GM21825 (cell line): ENCODE data around the gene PAM.
"Not testable (repeated sequence)": the region's sequence is repeated elsewhere in the genome, so short reads cannot be mapped to it uniquely, and the experiment has no call there.

Experiments used
- ATAC-seq: cut with Tn5 transposase; IDR thresholded peaks from one replicate; pipeline ENCODE4 v1.9.1; 2021; ENCODE audit warnings: mild to moderate bottlenecking, moderate library complexity; ENCODE audit not compliant: unreplicated experiment

The PAM gene

DNA sequence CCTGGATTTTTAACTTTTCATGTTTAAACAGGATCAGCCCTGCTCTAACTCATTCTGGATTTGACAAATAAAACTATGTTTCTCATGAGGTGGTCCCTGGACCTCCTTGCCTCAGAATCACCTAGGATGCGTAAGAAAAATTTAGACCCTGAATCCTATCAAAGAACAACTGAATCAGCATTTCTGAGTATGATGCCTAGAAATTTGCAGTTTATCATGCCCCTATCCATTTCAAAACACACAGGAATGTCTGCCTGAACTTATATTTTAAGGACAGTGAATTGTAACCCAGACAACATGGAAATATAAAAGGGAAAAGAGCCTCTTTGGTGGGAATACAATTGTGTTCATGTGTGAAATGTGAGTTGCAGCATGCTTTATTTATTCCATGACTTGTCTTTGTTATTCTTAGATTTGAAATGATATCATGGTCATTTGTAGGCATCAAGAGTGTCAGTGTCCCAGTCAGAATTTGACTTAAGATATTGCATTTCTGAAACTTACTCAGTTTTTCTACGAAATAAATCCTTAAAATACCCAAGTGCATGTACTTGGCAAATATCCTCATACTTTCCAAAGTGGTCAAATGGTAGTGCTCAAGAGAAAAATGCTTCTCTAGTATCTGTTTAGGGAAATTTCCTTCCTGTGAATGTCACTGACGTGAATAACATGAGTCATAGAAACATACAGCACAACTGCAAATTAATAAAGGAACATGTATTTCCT, 220.5 kb downstream of the PAM start:
- ATAC-seq, result no peak

DNA sequence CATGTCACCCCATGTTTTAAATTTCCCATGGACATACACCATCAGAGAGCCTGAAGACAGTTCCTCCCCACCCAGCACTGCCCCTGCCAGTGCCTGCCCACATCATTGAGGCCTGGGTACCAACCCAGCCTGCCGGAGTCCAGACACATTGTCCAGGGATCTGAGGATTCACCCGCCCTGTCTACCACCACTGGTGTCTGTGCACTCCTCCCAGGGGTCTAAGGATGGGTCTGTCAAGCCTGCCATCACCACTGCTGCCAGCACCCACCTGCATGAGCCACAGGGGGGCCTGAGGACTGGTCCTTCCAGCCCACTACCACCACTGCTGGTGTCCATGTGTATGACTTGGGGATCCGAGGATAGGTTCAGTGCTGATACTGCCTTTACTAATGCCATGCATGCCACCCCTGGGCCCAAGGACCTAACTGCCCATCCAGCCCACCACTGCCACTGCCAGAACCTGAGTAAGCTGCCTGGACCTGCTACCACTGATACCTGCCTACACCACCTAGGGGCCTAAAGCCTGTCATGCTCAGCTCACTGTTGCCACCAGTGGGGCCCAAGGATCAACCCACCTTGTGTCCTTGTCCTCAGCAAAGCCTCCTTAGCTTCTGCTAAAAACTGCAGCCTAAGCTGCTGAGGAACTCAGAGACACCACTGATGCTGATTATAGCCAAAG, 227.0 kb downstream of the PAM start:
- no peak for ATAC-seq

DNA sequence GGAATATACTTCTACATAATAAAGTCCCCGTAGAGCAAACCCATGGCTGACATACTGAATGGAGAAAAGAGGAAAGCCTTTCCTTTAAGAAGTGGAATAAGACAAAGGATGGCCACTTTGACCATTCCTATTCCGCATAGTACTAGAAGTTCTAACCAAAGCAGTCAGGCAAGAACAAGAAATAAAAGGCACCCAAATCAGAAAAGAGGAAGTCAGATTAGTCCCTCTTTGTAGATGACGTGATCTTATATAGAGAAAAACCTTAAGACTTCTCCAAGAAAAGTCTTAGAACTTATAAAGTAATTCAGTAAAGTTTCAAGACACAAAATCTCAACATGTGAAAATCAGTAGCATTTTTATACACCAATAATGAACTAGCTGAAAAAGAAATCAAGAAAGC, 231.0 kb downstream of the PAM start:
- ATAC-seq, result no peak

DNA sequence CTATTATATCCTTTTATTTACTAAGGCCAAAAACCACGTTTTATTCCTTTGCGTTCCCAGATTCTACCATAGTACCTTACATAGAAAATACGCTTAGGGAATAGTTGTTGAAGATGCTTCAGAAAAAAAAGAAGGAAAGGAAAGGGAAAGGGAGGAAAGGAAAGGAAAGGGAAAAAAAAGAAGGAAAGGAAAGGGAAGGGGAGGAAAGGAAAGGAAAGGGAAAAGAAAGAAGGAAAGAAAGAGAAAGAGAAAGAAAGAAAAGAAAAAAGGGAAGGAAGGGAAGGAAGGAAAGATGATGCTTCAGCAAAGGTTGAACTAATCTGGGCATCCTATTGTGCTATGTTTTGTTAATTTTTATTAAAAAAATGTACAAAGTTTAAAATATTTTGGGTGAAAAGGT, 233.4 kb downstream of the PAM start:
- ATAC-seq, result no peak

GRCh38 chr5:102991802-102992201, 236.7 kb downstream of the PAM start:
- ATAC-seq, result no peak

DNA sequence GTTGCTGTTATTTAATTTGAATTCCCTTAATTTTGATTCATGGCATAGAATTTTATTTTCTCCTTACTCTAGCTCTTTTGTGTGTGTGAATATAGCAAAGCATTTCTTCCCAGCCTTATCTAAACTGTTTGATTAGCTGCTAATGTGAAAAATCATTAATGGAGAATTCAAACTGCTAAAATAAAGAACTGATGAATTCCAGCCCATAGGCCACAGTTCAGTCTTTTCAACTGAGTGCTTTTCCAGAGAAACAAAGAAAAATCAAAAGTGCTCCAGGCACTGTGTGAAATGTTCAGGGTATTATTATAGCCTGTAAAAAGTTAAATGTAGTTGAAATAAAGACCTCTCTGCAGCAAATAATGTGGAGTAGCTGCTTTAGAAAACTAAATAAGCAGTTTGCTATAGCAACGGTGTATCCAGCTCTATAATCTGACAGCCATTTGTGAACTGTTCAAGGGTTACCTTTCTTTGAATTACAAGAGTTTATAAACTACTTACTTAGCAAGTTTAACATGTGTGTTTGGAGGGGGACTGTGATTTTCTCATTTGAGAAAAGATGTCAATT, 241.0 kb downstream of the PAM start:
- ATAC-seq, result no peak

DNA sequence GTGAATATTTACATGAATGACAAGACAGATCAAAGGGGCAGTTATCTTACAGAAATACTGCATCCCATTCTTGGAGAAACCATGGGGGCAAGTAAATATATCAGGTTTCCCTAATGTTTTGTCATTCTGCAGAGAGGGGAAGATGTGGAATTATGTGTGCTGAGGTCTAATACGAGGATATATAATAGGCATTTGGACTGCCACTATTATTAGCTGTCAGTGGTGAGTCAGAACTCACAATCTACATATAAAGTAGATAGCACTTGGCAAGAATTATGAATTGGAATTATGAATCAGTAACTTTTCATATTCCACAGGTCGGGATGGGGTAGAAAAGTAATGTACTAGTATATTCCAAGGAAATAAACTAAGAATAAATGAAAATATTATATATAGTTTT, 243.1 kb downstream of the PAM start:
- no peak for ATAC-seq

DNA sequence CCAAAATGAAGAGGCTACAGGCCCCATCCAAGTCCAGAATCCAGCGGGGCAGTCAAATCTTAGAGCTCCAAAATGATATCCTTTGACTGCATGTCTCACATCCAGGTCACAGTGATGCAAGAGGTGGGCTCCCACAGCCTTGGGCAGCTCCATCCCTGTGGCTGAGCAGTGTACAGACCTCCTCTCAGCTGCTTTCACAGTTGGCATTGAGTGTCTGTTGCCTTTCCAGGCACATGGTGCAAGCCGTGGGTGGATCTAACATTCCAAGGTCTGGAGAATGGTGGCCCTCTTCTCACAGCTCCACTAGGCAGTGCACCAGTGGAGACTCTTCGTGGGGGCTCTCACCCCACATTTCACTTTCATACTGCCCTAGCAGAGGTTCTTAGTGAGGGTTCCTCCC, 244.1 kb downstream of the PAM start:
- no peak for ATAC-seq

- ATAC-seq, result not testable (repeated sequence)
Measured at GRCh38 chr5:102999621-103000020, 244.5 kb downstream of the PAM start.

- ATAC-seq, result no peak
Measured at GRCh38 chr5:103000089-103000488, 245.0 kb downstream of the PAM start.

DNA sequence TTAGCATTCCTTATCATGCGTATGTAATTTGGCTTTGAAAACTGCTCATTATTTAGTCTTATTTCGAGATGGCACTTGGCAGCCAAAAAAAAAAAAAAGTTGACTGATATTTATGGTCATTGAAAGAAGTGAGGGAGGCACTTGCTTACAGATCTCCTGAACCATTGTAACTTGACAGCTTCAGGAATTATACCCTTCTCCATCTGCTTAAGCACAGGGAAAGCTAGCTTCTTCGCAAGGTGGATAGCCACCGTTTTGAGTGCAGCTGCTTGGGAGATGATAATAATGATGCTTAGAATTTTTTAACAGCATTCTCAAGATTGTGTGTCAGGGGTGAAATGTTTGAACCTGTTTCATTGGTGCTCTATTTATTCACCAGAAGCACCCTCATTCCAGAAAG, 248.8 kb downstream of the PAM start:
- ATAC-seq, result no peak

GRCh38 chr5:103005276-103005675, 250.2 kb downstream of the PAM start:
- no peak for ATAC-seq

DNA sequence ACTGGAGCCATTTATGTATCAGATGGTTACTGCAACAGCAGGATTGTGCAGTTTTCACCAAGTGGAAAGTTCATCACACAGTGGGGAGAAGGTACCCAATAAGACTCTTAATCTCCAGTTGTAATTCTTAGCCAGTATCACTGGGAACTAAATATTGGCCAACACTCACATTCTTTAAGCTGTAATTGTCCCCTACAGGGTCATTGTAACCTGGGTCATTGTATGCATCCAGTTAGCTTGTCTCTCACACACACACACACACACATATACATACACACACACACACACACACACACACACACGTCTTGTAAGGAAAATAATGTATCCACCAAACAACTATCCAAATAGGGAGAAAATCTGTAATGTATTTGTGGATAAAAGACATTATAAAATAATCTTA, 251.8 kb downstream of the PAM start:
- ATAC-seq, result no peak

- ATAC-seq, result no peak
Measured at GRCh38 chr5:103010168-103010567, 255.1 kb downstream of the PAM start.

DNA sequence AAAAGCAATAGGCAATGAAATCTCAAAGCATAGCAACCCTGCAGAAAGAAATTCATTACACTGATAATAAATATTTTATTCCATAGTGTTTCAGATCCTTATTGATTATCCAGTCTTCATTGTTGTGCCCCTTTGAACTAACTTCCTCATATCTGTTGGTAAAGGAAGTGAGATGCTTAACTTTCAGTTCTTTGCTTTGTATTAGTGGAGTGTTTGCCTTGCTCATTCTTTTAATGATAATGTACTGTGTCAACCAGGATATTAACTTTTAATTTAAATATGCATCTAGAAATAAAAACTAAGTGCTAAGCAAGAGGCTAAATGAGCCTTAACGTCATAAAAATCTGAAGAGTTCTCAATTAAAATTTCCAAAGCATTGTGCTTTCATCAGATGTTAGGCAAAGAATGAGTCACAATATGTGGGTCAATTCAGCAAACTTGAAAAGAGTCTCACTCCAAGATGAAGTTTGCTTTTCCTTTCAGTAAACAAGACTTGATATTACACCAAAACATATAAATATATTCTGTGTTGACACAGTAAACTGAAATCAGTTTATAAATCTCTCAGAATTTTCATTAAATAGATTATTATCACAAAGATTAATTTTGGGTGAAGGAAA, 258.9 kb downstream of the PAM start:
- ATAC-seq, result no peak

DNA sequence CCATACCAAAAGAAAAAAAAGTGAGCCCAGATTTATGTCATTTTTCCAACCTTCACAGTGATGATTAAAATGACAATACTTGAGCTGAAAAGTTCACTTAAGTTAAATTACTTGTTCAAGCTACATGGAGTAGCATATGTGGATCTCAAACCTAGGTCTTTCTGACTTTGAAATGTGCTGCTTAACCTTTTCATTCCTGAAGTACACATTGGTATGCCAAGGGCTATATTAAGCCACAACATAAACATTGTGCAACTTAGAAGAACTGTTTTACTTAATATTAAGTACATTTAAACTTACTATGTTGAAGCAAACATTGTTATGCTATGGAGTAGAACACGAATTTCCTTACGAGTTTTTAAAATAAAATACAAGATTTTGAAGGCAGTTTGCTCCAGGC, 259.9 kb downstream of the PAM start:
- ATAC-seq, result no peak

DNA sequence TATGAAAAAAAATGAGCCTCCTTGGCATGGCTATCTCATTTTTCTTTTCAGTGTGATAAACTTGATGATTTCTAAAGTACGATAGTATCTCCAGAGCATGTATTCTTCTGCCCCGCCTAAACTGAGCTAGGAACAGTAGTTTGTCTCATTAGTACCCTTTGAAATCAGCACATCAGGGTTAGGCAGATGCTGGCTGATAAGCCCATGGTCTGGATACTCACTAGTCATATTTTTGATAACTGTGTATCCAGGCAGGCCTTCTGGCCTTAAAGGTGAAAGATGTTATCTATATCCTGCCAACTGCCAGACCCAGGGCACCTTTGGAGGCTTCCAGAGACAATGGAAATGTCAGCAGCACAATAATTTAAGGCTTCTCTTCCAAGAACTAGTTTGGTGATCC, 261.1 kb downstream of the PAM start:
- ATAC-seq, result no peak

DNA sequence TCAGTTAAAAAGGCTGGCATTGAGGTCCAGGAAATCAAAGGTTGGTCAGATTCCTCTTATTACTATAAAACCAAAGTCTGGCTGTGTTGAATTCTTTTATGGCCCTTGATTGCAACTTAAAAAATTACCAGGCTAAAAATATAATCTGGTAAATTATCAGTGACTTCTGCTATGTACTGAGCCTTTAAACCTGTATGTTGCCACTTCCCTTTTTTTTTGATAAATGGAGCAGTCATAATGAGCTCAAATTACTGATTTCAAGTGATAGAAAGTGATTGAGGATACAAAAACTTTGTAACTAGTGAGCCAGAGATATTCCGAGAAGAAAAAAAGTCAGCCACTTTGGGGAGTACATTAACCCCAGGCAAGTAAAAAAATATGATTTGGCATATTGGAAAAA, 264.7 kb downstream of the PAM start:
- ATAC-seq, result no peak

- peak; percentile 94 for ATAC-seq
Measured at GRCh38 chr5:103021314-103021713, 266.2 kb downstream of the PAM start.

DNA sequence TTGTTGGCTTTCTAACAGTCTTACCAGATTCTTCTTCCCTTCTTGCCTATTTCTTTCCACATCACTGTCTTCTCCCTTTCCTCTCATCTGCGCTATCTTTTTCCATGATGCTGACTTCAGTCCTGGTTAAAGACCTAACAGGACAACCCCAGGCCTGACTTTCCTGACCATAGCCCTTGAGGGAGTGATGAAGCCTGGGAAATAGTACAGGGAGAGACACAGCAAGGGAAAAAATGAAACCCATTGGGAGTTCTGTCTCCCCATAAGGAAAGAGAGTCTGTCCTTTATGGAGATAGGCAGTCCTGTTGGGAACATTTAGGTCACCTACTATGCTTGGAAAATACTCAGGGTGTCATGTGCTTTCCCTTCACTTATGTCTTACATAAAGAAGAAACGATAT, 272.2 kb downstream of the PAM start:
- ATAC-seq, result no peak

DNA sequence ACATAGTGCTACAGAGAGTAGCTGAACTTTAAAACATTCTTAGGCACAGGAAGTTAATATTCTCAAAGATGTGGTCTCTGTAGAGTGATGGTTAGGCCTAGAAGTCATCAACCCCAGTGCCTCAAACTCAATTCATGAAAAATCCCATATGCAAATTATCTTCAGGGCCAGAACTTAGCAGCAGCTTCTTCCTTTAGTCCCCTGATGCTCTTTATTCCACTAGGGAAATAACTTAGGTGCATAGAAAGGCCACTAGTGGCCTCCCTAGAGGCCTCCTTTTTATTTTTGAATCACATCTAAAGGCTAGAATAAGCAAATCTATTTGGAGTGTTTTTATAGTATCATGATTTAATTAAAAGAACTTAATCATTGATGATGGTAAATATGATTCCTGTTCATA, 276.5 kb downstream of the PAM start:
- ATAC-seq, result no peak

- no peak for ATAC-seq
Measured at GRCh38 chr5:103033696-103034095, 278.6 kb downstream of the PAM start.
